ENCODE data around the gene CIAO2B. TPM values are rescaled to one million over a fixed set of nuclear protein-coding genes. Genes with fewer than 3 reads are reported as not detected.
"Not testable (repeated sequence)": the region's sequence is repeated elsewhere in the genome, so short reads cannot be mapped to it uniquely, and the experiment has no call there.

CIAO2B gene
- total and polyA plus RNA-seq, 11 donors: 103 to 669 (median 129) TPM

DNA sequence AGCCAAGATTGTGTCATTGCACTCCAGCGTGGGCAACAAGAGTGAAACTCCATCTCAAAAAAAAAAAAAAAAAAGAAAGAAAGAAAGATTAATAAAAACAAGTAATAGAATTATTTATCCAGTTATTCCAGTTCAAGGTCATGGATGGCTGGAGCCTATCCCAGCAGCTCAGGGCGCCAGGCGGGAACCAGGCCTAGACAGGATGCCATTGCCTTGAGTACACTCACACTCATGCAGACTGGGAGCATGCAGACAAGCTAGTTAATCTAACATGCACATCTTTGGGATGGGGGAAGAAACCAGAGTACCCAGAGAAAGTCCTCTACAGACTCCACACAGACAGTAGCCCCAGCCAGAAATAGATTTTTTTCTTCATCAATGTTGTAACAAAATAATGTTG, 36.0 kb downstream of the CIAO2B start:
- H3K9me3 ChIP-seq: no peaks in the 10 kb centered on the region
- DNase-seq (peak in 3 of 5 donors; percentile 50 to 57 (median 57)), ATAC-seq (no peak)
- no peaks in the 10 kb centered on the region for H3K36me3 ChIP-seq
- no peaks in the 10 kb centered on the region for H3K27me3 ChIP-seq
- intact Hi-C loops (cut with DNase I): loop anchor here in 6 of 10 donors (5.0 to 10.0 kb wide), 5 partner anchors 34 to 257 kb away; partner anchors contain the start of genes B3GNT9 (in 4 of the 6), FBXL8 (in 4 of the 6), TRADD (in 4 of the 6) and CES2 (in 1 of the 6)
- WGBS, 4 donors: 62 to 63% (median 63%) methylated on average over 3 of the region's 3 CpGs
- H3K27ac ChIP-seq: peak overlapping the region in 9 of 12 donors; percentile 84 to 100 (median 96)
- peaks cover 0 to 53% (median 35%) of the 10 kb centered on the region in 12 donors for H3K4me1 ChIP-seq
- no peak overlapping the region for H3K4me3 ChIP-seq
- TF ChIP-seq, protein P1, sequence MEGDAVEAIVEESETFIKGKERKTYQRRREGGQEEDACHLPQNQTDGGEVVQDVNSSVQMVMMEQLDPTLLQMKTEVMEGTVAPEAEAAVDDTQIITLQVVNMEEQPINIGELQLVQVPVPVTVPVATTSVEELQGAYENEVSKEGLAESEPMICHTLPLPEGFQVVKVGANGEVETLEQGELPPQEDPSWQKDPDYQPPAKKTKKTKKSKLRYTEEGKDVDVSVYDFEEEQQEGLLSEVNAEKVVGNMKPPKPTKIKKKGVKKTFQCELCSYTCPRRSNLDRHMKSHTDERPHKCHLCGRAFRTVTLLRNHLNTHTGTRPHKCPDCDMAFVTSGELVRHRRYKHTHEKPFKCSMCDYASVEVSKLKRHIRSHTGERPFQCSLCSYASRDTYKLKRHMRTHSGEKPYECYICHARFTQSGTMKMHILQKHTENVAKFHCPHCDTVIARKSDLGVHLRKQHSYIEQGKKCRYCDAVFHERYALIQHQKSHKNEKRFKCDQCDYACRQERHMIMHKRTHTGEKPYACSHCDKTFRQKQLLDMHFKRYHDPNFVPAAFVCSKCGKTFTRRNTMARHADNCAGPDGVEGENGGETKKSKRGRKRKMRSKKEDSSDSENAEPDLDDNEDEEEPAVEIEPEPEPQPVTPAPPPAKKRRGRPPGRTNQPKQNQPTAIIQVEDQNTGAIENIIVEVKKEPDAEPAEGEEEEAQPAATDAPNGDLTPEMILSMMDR (IDR thresholded peaks at IDR 0.05): no peak
- TF ChIP-seq POLR2A (IDR thresholded peaks at IDR 0.05): no peak

DNA sequence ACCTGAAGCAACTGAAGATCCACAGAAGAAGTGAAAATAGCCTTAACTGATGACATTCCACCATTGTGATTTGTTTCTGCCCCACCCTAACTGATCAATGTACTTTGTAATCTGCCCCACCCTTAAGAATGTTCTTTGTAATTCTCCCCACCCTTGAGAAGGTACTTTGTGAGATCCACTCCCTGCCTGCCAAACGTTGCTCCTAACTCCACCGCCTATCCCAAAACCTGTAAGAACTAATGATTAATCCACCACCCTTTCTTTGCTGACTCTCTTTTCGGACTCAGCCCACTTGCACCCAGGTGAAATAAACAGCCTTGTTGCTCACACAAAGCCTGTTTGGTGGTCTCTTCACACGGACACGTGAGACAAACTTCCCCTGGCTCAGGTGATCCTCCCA, 37.5 kb downstream of the CIAO2B start:
- not testable (repeated sequence) for H3K27me3 ChIP-seq, H3K4me3 ChIP-seq, H3K36me3 ChIP-seq, ATAC-seq, H3K9me3 ChIP-seq, H3K27ac ChIP-seq, DNase-seq
- 78 to 89% (median 82%) methylated on average over 5 of the region's 5 CpGs for WGBS, 4 donors
- intact Hi-C loops (cut with DNase I): loop anchor here in 6 of 10 donors (1.0 to 10.0 kb wide), 6 partner anchors 33 to 258 kb away; partner anchors contain the start of genes B3GNT9 (in 4 of the 6), FBXL8 (in 4 of the 6), TRADD (in 4 of the 6) and CES2 (in 1 of the 6)
- H3K4me1 ChIP-seq: peaks cover 0 to 43% (median 30%) of the 10 kb centered on the region in 12 donors

DNA sequence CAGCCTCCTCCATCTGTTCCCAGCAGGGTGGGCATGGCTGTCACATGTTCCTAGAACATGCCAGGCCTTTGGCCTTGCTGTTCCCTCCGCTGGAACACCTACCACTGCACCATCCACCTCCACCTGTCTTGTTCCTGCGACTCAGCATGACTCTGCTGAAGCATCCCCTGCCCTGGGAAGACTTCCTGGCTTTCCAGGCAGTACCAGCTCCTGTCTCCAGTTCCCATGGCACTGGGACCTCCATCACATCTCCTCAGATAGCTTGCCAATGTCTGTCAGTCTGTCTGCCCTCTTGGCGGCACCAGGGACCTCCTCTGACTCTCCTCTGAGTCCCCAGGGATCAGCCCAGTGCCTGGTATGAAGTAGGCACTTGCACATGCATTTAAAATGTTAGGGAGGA, 38.2 kb downstream of the CIAO2B start:
- Histone ChIP-seq H3K4me1 (peaks cover 0 to 36% (median 25%) of the 10 kb centered on the region in 12 donors), H3K4me3 (no peak overlapping the region), H3K27me3 (no peaks in the 10 kb centered on the region), H3K27ac (peak overlapping the region in 1 of 12 donors; percentile 67), H3K9me3 (no peaks in the 10 kb centered on the region), H3K36me3 (peaks cover 0 to 4% (median 0%) of the 10 kb centered on the region in 9 donors)
- 90 to 95% (median 93%) methylated on average over 3 of the region's 3 CpGs for WGBS, 4 donors
- intact Hi-C loops (cut with DNase I): loop anchor here in 6 of 10 donors (2.0 to 10.0 kb wide), 6 partner anchors 36 to 259 kb away; partner anchors contain the start of genes B3GNT9 (in 4 of the 6), FBXL8 (in 4 of the 6), TRADD (in 4 of the 6) and CES2 (in 1 of the 6)
- ATAC-seq (no peak), DNase-seq (no peak)
- TF ChIP-seq, protein P1 (IDR thresholded peaks at IDR 0.05): no peak
- TF ChIP-seq POLR2A (IDR thresholded peaks at IDR 0.05): no peak

DNA sequence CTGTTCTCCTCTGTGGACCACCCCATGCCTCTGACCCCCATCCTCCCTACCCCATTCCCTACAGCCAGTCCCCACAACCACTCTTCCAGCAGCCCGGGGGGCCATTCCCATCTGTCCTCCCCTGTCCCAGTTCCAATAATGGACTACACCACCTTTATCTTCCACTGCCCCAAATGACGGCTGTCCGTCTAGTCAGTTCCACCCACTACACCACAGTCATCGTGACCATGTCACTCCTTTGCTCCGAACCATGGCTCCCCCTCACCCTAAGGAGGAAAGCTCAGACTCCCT, 38.6 kb downstream of the CIAO2B start:
- H3K9me3 ChIP-seq: no peaks in the 10 kb centered on the region
- H3K4me1 ChIP-seq: peaks cover 0 to 32% (median 21%) of the 10 kb centered on the region in 12 donors
- H3K27me3 ChIP-seq: no peaks in the 10 kb centered on the region
- DNase-seq (peak in 1 of 5 donors; percentile 27), ATAC-seq (no peak)
- no peak for TF ChIP-seq POLR2A (IDR thresholded peaks at IDR 0.05)
- TF ChIP-seq, protein P1 (IDR thresholded peaks at IDR 0.05): no peak
- WGBS, 4 donors: 65 to 72% (median 69%) methylated on average over 5 of the region's 5 CpGs
- H3K27ac ChIP-seq: peak overlapping the region in 5 of 12 donors; percentile 27 to 67 (median 52)
- intact Hi-C loops (cut with DNase I): loop anchor here in 6 of 10 donors (2.0 to 10.0 kb wide), 6 partner anchors 37 to 259 kb away; partner anchors contain the start of genes B3GNT9 (in 4 of the 6), FBXL8 (in 4 of the 6), TRADD (in 4 of the 6) and CES2 (in 1 of the 6)
- peaks cover 0 to 4% (median 0%) of the 10 kb centered on the region in 9 donors for H3K36me3 ChIP-seq
- H3K4me3 ChIP-seq: no peak overlapping the region
